ENCODE data around the gene PXDN.

- TF ChIP-seq GATA2 (IDR thresholded peaks at IDR 0.05; ENCODE audit: low read depth, low read length) (no peak), GATA3 (IDR thresholded peaks at IDR 0.05; ENCODE audit: low read depth, low read length) (no peak)
These were observed 15.3 kb upstream of the PXDN start for GRCh38 chr2:1759611-1759930.
